Smooth muscle cell (in vitro differentiated cells): ENCODE results near the gene TMEM40. TPM values are rescaled to one million over a fixed set of nuclear protein-coding genes. Genes with fewer than 3 reads are reported as not detected.

Experiments used
- DNase-seq: peaks from one replicate; lab custom pipeline; 2025; ENCODE audit not compliant: unreplicated experiment; lab: John Stamatoyannopoulos, UW
- H2AFZ ChIP-seq: fragments of 200-600 bp; sonication (generic); 2 replicates; pipeline ENCODE4 v1.6.0; 2016; ENCODE audit warnings: antibody characterized with exemption, low read depth, mild to moderate bottlenecking
- H3F3A ChIP-seq: fragments of 200-600 bp; sonication (generic); 2 replicates; pipeline ENCODE4 v1.6.0; 2017; ENCODE audit warnings: antibody characterized with exemption, low read depth
- H3K27ac ChIP-seq: fragments of 200-600 bp; sonication (generic); 2 replicates; pipeline ENCODE4 v1.5.1; 2016; ENCODE audit warnings: low read depth, mild to moderate bottlenecking
- H3K27me3 ChIP-seq: fragments of 200-600 bp; sonication (generic); 2 replicates; pipeline ENCODE4 v1.6.1; 2016; ENCODE audit warnings: low read depth, mild to moderate bottlenecking
- H3K36me3 ChIP-seq: fragments of 200-600 bp; sonication (generic); 2 replicates; pipeline ENCODE4 v1.5.1; 2016; ENCODE audit warnings: low read depth
- H3K4me1 ChIP-seq: fragments of 200-600 bp; sonication (generic); 2 replicates; pipeline ENCODE4 v1.5.1; 2016; ENCODE audit warnings: low read depth
- H3K4me2 ChIP-seq: fragments of 200-600 bp; sonication (generic); 2 replicates; pipeline ENCODE4 v1.6.0; 2016; ENCODE audit warnings: mild to moderate bottlenecking
- H3K4me3 ChIP-seq: fragments of 200-600 bp; sonication (generic); 2 replicates; pipeline ENCODE4 v1.5.1; 2016; ENCODE audit warnings: mild to moderate bottlenecking
- H3K79me2 ChIP-seq: fragments of 200-600 bp; sonication (generic); 2 replicates; pipeline ENCODE4 v1.6.0; 2016; ENCODE audit warnings: low read depth, mild to moderate bottlenecking
- H3K9ac ChIP-seq: fragments of 200-600 bp; sonication (generic); 2 replicates; pipeline ENCODE4 v1.6.0; 2016; ENCODE audit warnings: low read depth
- H3K9me3 ChIP-seq: fragments of 200-600 bp; sonication (generic); replicated peaks from 2 replicates; pipeline ENCODE4 v1.5.1; 2016; ENCODE audit warnings: low read depth
- H4K20me1 ChIP-seq: fragments of 200-600 bp; sonication (generic); 2 replicates; pipeline ENCODE4 v1.6.0; 2016; ENCODE audit warnings: low read depth
- WGBS: methylation state at CpG from one replicate; pipeline ENCODE4 v1.1.7; 2016; ENCODE audit warnings: low lambda C conversion rate; 5-methylcytosine and 5-hydroxymethylcytosine counted together
- polyA plus RNA-seq: library from polyadenylated mRNA; unstranded; fragments of >200 nt; fragmentation: Nextera tagmentation; extraction: Ambion mirVana; gene quantifications from 2 replicates; pipeline ENCODE4 v1.2.1, GENCODE V29; 2016
- total RNA-seq: library from RNA; depleted of rRNA; stranded (reverse); fragments of >200 nt; gene quantifications from 2 replicates; pipeline ENCODE4 v1.2.3, GENCODE V29; 2014
- TF ChIP-seq, protein P1 (sequence below): fragments of 200-600 bp; sonication (generic); IDR thresholded peaks from 2 replicates; pipeline ENCODE4 v1.5.1; 2017; ENCODE audit warnings: borderline replicate concordance, mild to moderate bottlenecking, antibody characterized with exemption; ENCODE audit not compliant: insufficient read depth, poor library complexity, severe bottlenecking

The TMEM40 gene
- total and polyA plus RNA-seq, 2 experiments from 2014 or later: 6.7 to 6.8 TPM

DNA sequence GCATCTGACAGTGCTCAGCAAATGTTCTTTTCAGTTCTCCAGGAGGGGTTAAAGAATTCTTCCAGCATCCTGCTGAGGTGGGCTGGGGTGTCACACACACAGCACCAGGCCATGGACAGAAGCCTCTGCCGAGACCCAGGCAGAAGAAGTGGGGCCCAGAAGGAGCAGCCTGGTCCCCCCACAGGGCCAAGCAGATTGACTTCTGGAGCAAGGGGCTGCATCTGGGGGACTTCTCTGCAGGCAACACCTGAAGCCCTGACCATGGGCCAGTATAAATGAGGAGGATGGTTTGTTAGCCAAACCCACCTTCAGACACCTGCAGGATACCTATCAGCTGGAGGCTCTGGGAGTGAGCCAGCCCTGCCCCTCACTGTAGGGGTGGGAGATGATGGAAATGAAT lies 16.2 kb upstream of the TMEM40 start:
- Histone ChIP-seq H3F3A (no peaks in the 10 kb centered on the region), H3K9me3 (no peaks in the 10 kb centered on the region), H3K4me1 (no peaks in the 10 kb centered on the region), H2AFZ (no peak overlapping the region), H3K27ac (no peak overlapping the region), H3K79me2 (no peaks in the 10 kb centered on the region), H3K27me3 (no peaks in the 10 kb centered on the region), H4K20me1 (no peaks in the 10 kb centered on the region), H3K9ac (no peak overlapping the region), H3K4me3 (no peak overlapping the region), H3K36me3 (no peaks in the 10 kb centered on the region), H3K4me2 (no peak overlapping the region)
- WGBS: 93% methylated on average over 1 of the region's 1 CpG
- DNase-seq: no peak
- TF ChIP-seq, protein P1, sequence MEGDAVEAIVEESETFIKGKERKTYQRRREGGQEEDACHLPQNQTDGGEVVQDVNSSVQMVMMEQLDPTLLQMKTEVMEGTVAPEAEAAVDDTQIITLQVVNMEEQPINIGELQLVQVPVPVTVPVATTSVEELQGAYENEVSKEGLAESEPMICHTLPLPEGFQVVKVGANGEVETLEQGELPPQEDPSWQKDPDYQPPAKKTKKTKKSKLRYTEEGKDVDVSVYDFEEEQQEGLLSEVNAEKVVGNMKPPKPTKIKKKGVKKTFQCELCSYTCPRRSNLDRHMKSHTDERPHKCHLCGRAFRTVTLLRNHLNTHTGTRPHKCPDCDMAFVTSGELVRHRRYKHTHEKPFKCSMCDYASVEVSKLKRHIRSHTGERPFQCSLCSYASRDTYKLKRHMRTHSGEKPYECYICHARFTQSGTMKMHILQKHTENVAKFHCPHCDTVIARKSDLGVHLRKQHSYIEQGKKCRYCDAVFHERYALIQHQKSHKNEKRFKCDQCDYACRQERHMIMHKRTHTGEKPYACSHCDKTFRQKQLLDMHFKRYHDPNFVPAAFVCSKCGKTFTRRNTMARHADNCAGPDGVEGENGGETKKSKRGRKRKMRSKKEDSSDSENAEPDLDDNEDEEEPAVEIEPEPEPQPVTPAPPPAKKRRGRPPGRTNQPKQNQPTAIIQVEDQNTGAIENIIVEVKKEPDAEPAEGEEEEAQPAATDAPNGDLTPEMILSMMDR: no peak

DNA sequence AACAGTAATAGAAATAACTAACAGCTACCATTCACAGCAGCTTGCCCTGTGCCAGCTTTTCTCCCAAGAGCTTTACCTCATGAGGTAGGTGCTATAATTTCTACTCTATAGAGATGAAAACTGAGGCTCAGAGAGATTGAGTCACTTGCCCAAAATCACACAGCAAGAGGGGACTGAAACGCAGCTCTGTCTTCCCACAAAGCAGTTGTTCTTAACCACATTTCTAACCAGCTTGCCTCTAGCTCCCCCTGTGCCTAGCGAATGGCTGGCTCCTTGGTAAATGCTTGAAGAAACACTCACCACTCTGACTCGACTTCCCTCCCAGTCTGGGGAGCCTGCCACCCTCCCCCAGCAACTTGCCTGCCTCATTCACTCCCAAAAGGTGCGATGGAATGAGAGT lies 15.6 kb upstream of the TMEM40 start:
- WGBS: 67% methylated on average over 4 of the region's 4 CpGs
- H3K27ac ChIP-seq: no peak overlapping the region
- H3K36me3 ChIP-seq: no peaks in the 10 kb centered on the region
- DNase-seq: no peak
- TF ChIP-seq, protein P1: no peak
- no peak overlapping the region for H2AFZ ChIP-seq
- H3K27me3 ChIP-seq: no peaks in the 10 kb centered on the region
- no peaks in the 10 kb centered on the region for H3K9me3 ChIP-seq
- no peak overlapping the region for H3K4me3 ChIP-seq
- H4K20me1 ChIP-seq: no peaks in the 10 kb centered on the region
- H3K4me1 ChIP-seq: no peaks in the 10 kb centered on the region
- no peak overlapping the region for H3K4me2 ChIP-seq
- H3F3A ChIP-seq: no peaks in the 10 kb centered on the region
- H3K79me2 ChIP-seq: no peaks in the 10 kb centered on the region
- no peak overlapping the region for H3K9ac ChIP-seq

DNA sequence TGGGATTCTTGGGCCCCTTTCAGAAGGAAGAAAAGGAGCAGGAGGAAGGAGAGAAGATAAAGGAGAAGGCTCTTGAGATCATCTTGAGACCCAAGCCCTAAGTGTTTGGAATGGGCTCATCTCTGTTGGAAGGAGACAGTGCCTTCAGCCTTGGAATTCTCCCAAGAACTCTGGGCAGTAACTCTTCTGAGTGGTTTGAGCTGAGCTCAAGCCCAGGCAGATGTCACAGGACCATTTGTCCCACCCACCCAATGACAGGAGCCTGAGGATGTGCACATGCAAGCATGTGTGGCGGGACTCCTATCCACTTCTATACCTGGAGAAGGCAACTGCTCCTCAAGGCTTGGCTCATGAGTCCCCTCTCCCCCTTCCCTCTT lies 14.6 kb upstream of the TMEM40 start:
- no peaks in the 10 kb centered on the region for H3K36me3 ChIP-seq
- no peaks in the 10 kb centered on the region for H4K20me1 ChIP-seq
- no peak overlapping the region for H3K4me2 ChIP-seq
- no peaks in the 10 kb centered on the region for H3K9me3 ChIP-seq
- no peaks in the 10 kb centered on the region for H3K27me3 ChIP-seq
- H2AFZ ChIP-seq: no peak overlapping the region
- no peak overlapping the region for H3K27ac ChIP-seq
- no peak for DNase-seq
- H3K4me1 ChIP-seq: no peaks in the 10 kb centered on the region
- H3K79me2 ChIP-seq: no peaks in the 10 kb centered on the region
- no peaks in the 10 kb centered on the region for H3F3A ChIP-seq
- 91% methylated on average over 1 of the region's 1 CpG for WGBS
- no peak overlapping the region for H3K4me3 ChIP-seq
- H3K9ac ChIP-seq: no peak overlapping the region
- TF ChIP-seq, protein P1: no peak

DNA sequence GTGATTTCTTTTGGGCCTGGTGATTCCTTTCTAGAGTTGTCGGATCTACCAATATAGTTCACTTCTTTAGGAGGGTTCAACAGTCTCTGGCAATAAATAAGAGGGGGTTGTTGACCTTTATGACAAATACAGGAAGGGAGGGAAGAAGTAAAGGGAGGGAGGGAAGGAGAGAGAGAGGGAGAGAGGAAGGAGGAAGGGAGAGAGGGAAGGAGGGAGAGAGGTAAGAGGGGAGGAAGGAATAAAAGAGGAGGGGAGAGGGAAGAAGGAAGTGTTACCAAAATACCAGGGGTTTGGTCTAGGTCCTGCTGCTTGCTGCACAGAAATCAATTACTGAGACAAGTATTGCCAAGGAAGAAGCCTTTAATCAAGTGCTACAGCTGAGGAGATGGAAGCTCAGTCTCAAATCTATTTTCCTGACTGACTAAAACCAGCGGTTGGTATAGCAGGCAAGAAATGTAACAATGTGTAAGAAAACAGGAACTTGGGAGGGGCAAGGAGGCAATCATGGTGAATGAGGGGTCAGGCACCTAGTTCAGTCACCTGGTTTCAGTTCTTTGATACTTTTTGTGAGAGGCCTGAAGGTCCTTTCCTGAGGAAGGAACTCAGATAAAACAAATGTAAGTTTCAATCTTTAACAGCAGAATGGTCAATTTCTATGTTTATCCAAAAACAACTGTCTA lies 14.1 kb upstream of the TMEM40 start:
- no peak overlapping the region for H3K4me2 ChIP-seq
- no peaks in the 10 kb centered on the region for H4K20me1 ChIP-seq
- no peaks in the 10 kb centered on the region for H3K9me3 ChIP-seq
- no peaks in the 10 kb centered on the region for H3K27me3 ChIP-seq
- no peaks in the 10 kb centered on the region for H3K36me3 ChIP-seq
- H3K4me1 ChIP-seq: no peaks in the 10 kb centered on the region
- TF ChIP-seq, protein P1: no peak
- no peak overlapping the region for H3K4me3 ChIP-seq
- H2AFZ ChIP-seq: peak overlapping the region; percentile 45
- no peak overlapping the region for H3K27ac ChIP-seq
- H3K9ac ChIP-seq: no peak overlapping the region
- DNase-seq: no peak
- 53% methylated on average over 2 of the region's 2 CpGs for WGBS
- H3K79me2 ChIP-seq: no peaks in the 10 kb centered on the region
- no peaks in the 10 kb centered on the region for H3F3A ChIP-seq
